Measurements from ENCODE around the gene POU2F1. TPM values are rescaled to one million over a fixed set of nuclear protein-coding genes. Genes with fewer than 3 reads are reported as not detected.
"Not testable (repeated sequence)": the region's sequence is repeated elsewhere in the genome, so short reads cannot be mapped to it uniquely, and the experiment has no call there.

The POU2F1 gene
- total RNA-seq, 1 experiment from 2014 or later: 3.7 TPM

DNA sequence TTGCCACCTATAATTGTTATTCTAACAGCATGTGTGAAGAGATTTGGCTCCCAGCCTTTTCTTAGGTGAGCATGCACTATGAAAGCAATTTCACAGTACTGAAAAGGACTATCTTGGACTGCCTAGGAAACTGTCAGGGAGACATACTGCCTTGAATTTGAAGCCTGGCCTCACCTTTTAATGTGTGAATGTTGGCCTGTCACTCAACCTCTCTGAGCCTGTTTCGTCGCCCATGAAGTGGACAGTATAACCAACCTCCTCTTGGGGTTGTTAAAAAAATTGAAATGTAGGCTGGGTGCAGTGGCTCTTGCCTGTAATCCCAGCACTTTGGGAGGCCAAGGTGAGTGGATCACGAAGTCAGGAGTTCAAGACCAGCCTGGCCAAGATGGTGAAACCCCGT, 20.4 kb upstream of the POU2F1 start:
- DNase-seq (ENCODE audit: low read depth): no peak
- in situ Hi-C loops (cut with HindIII; ENCODE audit: low pct_unique_long_range_greater_than_20kb, low sequenced_read_pairs): no loop called here

DNA sequence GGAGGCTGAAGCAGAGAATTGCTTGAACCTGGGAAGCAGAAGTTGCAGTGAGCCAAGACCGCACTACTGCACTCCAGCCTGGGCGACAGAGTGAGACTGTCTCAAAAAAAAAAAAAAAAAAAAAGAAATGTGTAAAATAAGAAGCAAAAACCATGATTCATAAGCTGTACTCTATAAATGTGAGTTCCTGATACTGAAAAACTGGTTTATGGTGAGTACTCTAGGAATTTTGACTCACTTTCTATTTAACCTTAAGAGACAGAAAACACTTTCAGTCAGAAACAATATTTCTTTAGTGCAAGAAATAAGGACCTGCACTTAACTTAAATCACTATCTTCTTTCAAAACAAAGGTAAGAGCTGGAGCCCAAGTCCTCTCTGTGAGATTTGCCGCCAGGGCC, 19.9 kb upstream of the POU2F1 start:
- no peak for DNase-seq (ENCODE audit: low read depth)
- in situ Hi-C loops (cut with HindIII; ENCODE audit: low pct_unique_long_range_greater_than_20kb, low sequenced_read_pairs): no loop called here

GRCh38 chr1:167202049-167202448, 18.6 kb upstream of the POU2F1 start:
- DNase-seq (ENCODE audit: low read depth): no peak
- in situ Hi-C loops (cut with HindIII; ENCODE audit: low pct_unique_long_range_greater_than_20kb, low sequenced_read_pairs): no loop called here

GRCh38 chr1:167205306-167206050, 15.2 kb upstream of the POU2F1 start:
- DNase-seq (ENCODE audit: low read depth); in situ Hi-C loops (cut with HindIII; ENCODE audit: low pct_unique_long_range_greater_than_20kb, low sequenced_read_pairs): not testable (repeated sequence)

- no peak for DNase-seq (ENCODE audit: low read depth)
- in situ Hi-C loops (cut with HindIII; ENCODE audit: low pct_unique_long_range_greater_than_20kb, low sequenced_read_pairs): no loop called here
Observed at GRCh38 chr1:167206166-167206835, 14.4 kb upstream of the POU2F1 start.

DNA sequence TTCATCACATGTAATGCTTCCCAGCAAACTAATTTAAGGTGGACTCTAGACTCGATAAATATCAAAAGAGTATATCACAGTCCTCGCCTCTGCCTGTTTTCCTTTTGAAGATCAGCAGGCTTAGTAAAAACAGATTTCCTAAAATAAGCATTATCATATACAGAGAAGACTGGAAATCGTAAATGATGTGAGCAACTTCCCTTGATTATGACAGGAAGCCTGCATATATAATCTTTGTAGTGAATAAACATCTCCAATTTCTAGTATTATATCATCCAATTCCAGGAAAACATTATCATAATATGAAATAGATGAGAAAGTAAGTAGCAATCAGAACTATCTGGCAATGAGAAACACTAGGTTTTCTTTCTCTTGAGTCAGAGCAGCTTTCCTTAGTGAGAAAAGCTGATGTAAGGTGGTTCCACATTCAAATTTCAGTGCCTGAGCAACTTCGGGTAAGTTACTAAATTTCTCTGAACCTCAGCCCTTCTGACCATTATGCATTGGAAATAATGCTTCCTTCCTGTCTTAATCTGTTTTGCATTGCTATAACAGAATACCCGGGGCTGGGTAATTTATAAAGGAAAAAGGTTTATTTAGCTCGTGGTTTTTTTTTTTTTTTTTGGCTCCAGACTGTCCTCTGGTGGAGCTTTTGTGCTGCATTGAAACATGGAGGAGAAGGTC, 12.6 kb upstream of the POU2F1 start:
- no peak for DNase-seq (ENCODE audit: low read depth)
- in situ Hi-C loops (cut with HindIII; ENCODE audit: low pct_unique_long_range_greater_than_20kb, low sequenced_read_pairs): no loop called here

GRCh38 chr1:167208624-167208976, 12.1 kb upstream of the POU2F1 start:
- no peak for DNase-seq (ENCODE audit: low read depth)
- in situ Hi-C loops (cut with HindIII; ENCODE audit: low pct_unique_long_range_greater_than_20kb, low sequenced_read_pairs): no loop called here

GRCh38 chr1:167209044-167209443, 11.6 kb upstream of the POU2F1 start:
- in situ Hi-C loops (cut with HindIII; ENCODE audit: low pct_unique_long_range_greater_than_20kb, low sequenced_read_pairs): no loop called here
- DNase-seq (ENCODE audit: low read depth): no peak

- DNase-seq (ENCODE audit: low read depth): no peak
- in situ Hi-C loops (cut with HindIII; ENCODE audit: low pct_unique_long_range_greater_than_20kb, low sequenced_read_pairs): no loop called here
Observed at GRCh38 chr1:167210966-167211674, 9.6 kb upstream of the POU2F1 start.

GRCh38 chr1:167212025-167212424, 8.7 kb upstream of the POU2F1 start:
- in situ Hi-C loops (cut with HindIII; ENCODE audit: low pct_unique_long_range_greater_than_20kb, low sequenced_read_pairs): no loop called here
- DNase-seq (ENCODE audit: low read depth): no peak

- in situ Hi-C loops (cut with HindIII; ENCODE audit: low pct_unique_long_range_greater_than_20kb, low sequenced_read_pairs): no loop called here
- no peak for DNase-seq (ENCODE audit: low read depth)
Observed at GRCh38 chr1:167216809-167217208, 3.9 kb upstream of the POU2F1 start.

DNA sequence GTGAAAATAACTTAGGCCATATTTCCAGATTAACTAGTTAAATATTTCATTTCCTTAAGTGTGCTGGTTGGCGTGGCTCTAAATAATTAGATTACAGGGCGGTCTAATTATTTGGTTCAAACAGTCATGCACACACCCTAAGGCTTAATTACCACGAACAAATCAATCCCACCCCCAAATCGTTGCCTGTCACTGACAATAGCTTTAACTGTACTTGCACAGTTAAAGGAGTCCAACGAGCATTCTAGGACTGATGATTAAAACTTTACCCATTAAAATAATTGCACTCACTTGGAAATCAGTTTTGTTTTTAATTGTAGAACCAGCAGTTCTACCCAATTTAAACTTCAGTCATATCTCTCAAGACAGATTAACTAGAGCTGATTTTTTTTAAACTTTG, 1.5 kb upstream of the POU2F1 start:
- no peak for DNase-seq (ENCODE audit: low read depth)
- in situ Hi-C loops (cut with HindIII; ENCODE audit: low pct_unique_long_range_greater_than_20kb, low sequenced_read_pairs): no loop called here

GRCh38 chr1:167219646-167220536, 795 bp upstream of the POU2F1 start:
- peak; percentile 80 for DNase-seq (ENCODE audit: low read depth)
- in situ Hi-C loops (cut with HindIII; ENCODE audit: low pct_unique_long_range_greater_than_20kb, low sequenced_read_pairs): no loop called here

- in situ Hi-C loops (cut with HindIII; ENCODE audit: low pct_unique_long_range_greater_than_20kb, low sequenced_read_pairs): no loop called here
- DNase-seq (ENCODE audit: low read depth): no peak
Observed at GRCh38 chr1:167221126-167221737, 546 bp downstream of the POU2F1 start.

DNA sequence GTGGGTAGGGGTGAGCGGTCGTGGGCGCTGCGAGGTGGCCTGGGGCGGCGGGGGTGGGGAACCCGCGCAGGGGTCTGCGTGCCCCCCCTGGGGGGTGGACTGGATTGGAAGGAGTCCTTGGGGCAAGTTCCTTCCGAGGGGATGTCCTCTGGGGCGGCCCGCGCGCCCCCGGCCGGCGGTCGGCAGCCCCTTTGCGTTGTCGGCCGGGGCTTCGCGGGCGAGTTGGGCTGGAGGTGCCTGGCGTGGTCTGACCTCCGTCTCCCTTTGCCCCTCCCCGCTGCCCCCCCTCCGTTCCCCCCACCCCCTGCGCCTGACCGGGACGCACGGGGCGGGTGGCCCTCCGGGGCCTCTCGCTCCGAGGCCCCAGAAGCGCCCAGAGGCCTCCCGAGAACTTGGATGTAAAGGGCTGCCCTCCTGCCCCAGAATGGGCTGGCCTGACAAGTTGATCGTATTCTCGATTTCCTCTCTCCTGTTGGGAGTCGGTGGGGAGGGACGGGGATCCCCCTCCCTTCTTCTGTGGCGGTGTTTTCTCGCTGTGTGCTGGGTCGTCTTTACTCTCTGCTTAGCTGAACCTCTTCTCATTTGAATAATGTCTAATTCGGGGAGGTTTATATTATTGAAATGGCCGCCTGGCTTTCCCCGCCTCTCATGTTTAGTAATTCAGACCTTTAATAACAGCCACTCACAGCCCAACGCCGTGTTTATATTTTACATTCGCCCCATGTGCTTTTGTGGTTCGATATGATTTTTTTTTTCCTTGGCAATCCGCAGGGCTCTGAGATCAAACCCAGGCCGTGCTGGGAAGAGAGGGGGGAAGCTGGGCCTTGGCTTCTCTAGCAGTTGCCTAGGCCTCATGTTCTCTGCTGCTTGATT, 1.3 kb downstream of the POU2F1 start:
- peak; percentile 92 for DNase-seq (ENCODE audit: low read depth)
- in situ Hi-C loops (cut with HindIII; ENCODE audit: low pct_unique_long_range_greater_than_20kb, low sequenced_read_pairs): no loop called here

GRCh38 chr1:167223144-167224103, 2.7 kb downstream of the POU2F1 start:
- in situ Hi-C loops (cut with HindIII; ENCODE audit: low pct_unique_long_range_greater_than_20kb, low sequenced_read_pairs): no loop called here
- DNase-seq (ENCODE audit: low read depth): no peak

Measured in Caki2 (cell line).